ENCODE measurements around the gene LRRC31. TPM values are rescaled to one million over a fixed set of nuclear protein-coding genes. Genes with fewer than 3 reads are reported as not detected.

LRRC31 gene
- total and polyA plus RNA-seq, 2 experiments from 2014 or later: not detected

DNA sequence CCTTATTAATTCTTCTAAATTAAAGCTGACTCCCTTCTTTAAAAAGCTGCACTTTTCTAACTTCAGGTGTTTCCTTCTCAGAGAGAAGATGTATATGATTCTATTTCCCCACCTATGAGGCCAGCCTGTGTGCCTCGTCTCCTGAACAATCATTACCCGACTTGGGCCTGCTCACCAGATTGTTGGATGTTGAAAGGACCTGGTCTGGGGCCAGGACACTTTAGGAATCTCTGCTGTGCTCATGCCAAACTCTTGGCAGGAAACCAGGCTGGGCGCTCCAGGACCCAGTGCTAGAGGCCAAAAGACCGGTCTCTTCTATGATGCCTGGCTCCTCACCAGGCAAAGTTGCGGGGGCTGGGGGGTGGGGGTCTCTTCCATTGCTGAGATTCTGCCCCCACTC is 16.9 kb upstream of the LRRC31 start:
- Histone ChIP-seq H3K4me1 (ENCODE audit: insufficient read depth) (peaks cover 14% of the 10 kb centered on the region), H4K20me1 (replicated peaks; ENCODE audit: insufficient read depth) (no peaks in the 10 kb centered on the region), H3K27ac (ENCODE audit: low read depth) (no peak overlapping the region; the same call in 1 of the 2 replicates), H3K9me2 (ENCODE audit: insufficient read depth) (no peaks in the 10 kb centered on the region), H3K27me3 (ENCODE audit: insufficient read depth) (no peaks in the 10 kb centered on the region), H3K4me2 (no peak overlapping the region), H3K36me3 (ENCODE audit: insufficient read depth) (no peaks in the 10 kb centered on the region), H3K4me3 (no peak overlapping the region), H3F3A (replicated peaks; ENCODE audit: low read depth) (no peaks in the 10 kb centered on the region), H3K79me2 (replicated peaks; ENCODE audit: insufficient read depth) (no peaks in the 10 kb centered on the region), H2AFZ (peak overlapping the region; percentile 77; the same call in 1 of the 2 replicates)
- no peaks in the 10 kb centered on the region for H3K9me3 Mint-ChIP-seq
- H3K27me3 Mint-ChIP-seq (ENCODE audit: insufficient read depth, low read depth, poor library complexity): no peaks in the 10 kb centered on the region
- ATAC-seq (peak; percentile 53), DNase-seq (ENCODE audit: low spot score) (peak; percentile 22)
- peaks cover 16% of the 10 kb centered on the region for H3K4me1 Mint-ChIP-seq
- H3K4me3 Mint-ChIP-seq: no peak overlapping the region
- TF ChIP-seq ZNF331 (CRISPR knock-in tag; IDR thresholded peaks at IDR 0.05; ENCODE audit: low read depth): no peak
- TF ChIP-seq, protein P1, sequence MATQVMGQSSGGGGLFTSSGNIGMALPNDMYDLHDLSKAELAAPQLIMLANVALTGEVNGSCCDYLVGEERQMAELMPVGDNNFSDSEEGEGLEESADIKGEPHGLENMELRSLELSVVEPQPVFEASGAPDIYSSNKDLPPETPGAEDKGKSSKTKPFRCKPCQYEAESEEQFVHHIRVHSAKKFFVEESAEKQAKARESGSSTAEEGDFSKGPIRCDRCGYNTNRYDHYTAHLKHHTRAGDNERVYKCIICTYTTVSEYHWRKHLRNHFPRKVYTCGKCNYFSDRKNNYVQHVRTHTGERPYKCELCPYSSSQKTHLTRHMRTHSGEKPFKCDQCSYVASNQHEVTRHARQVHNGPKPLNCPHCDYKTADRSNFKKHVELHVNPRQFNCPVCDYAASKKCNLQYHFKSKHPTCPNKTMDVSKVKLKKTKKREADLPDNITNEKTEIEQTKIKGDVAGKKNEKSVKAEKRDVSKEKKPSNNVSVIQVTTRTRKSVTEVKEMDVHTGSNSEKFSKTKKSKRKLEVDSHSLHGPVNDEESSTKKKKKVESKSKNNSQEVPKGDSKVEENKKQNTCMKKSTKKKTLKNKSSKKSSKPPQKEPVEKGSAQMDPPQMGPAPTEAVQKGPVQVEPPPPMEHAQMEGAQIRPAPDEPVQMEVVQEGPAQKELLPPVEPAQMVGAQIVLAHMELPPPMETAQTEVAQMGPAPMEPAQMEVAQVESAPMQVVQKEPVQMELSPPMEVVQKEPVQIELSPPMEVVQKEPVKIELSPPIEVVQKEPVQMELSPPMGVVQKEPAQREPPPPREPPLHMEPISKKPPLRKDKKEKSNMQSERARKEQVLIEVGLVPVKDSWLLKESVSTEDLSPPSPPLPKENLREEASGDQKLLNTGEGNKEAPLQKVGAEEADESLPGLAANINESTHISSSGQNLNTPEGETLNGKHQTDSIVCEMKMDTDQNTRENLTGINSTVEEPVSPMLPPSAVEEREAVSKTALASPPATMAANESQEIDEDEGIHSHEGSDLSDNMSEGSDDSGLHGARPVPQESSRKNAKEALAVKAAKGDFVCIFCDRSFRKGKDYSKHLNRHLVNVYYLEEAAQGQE (IDR thresholded peaks at IDR 0.05; ENCODE audit: unreplicated experiment): no peak
- TF ChIP-seq, protein P2, sequence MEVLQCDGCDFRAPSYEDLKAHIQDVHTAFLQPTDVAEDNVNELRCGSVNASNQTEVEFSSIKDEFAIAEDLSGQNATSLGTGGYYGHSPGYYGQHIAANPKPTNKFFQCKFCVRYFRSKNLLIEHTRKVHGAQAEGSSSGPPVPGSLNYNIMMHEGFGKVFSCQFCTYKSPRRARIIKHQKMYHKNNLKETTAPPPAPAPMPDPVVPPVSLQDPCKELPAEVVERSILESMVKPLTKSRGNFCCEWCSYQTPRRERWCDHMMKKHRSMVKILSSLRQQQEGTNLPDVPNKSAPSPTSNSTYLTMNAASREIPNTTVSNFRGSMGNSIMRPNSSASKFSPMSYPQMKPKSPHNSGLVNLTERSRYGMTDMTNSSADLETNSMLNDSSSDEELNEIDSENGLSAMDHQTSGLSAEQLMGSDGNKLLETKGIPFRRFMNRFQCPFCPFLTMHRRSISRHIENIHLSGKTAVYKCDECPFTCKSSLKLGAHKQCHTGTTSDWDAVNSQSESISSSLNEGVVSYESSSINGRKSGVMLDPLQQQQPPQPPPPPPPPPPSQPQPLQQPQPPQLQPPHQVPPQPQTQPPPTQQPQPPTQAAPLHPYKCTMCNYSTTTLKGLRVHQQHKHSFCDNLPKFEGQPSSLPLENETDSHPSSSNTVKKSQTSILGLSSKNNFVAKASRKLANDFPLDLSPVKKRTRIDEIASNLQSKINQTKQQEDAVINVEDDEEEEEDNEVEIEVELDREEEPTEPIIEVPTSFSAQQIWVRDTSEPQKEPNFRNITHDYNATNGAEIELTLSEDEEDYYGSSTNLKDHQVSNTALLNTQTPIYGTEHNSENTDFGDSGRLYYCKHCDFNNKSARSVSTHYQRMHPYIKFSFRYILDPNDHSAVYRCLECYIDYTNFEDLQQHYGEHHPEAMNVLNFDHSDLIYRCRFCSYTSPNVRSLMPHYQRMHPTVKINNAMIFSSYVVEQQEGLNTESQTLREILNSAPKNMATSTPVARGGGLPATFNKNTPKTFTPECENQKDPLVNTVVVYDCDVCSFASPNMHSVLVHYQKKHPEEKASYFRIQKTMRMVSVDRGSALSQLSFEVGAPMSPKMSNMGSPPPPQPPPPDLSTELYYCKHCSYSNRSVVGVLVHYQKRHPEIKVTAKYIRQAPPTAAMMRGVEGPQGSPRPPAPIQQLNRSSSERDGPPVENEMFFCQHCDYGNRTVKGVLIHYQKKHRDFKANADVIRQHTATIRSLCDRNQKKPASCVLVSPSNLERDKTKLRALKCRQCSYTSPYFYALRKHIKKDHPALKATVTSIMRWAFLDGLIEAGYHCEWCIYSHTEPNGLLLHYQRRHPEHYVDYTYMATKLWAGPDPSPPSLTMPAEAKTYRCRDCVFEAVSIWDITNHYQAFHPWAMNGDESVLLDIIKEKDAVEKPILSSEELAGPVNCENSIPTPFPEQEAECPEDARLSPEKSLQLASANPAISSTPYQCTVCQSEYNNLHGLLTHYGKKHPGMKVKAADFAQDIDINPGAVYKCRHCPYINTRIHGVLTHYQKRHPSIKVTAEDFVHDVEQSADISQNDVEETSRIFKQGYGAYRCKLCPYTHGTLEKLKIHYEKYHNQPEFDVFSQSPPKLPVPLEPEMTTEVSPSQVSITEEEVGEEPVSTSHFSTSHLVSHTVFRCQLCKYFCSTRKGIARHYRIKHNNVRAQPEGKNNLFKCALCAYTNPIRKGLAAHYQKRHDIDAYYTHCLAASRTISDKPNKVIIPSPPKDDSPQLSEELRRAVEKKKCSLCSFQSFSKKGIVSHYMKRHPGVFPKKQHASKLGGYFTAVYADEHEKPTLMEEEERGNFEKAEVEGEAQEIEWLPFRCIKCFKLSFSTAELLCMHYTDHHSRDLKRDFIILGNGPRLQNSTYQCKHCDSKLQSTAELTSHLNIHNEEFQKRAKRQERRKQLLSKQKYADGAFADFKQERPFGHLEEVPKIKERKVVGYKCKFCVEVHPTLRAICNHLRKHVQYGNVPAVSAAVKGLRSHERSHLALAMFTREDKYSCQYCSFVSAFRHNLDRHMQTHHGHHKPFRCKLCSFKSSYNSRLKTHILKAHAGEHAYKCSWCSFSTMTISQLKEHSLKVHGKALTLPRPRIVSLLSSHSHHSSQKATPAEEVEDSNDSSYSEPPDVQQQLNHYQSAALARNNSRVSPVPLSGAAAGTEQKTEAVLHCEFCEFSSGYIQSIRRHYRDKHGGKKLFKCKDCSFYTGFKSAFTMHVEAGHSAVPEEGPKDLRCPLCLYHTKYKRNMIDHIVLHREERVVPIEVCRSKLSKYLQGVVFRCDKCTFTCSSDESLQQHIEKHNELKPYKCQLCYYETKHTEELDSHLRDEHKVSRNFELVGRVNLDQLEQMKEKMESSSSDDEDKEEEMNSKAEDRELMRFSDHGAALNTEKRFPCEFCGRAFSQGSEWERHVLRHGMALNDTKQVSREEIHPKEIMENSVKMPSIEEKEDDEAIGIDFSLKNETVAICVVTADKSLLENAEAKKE (CRISPR knock-in tag; IDR thresholded peaks at IDR 0.05): no peak
- TF ChIP-seq ZNF114 (CRISPR knock-in tag; IDR thresholded peaks at IDR 0.05): no peak
- no peak for TF ChIP-seq ETS1 (IDR thresholded peaks at IDR 0.05)
- TF ChIP-seq STAT1 (IDR thresholded peaks at IDR 0.05; ENCODE audit: unreplicated experiment): no peak
- peak overlapping the region; percentile 46; the same call in 1 of the 2 replicates for H3K27ac Mint-ChIP-seq
- no peaks in the 10 kb centered on the region for H3K36me3 Mint-ChIP-seq (ENCODE audit: low read depth)
